ENCODE results near the gene KNCN.

DNA sequence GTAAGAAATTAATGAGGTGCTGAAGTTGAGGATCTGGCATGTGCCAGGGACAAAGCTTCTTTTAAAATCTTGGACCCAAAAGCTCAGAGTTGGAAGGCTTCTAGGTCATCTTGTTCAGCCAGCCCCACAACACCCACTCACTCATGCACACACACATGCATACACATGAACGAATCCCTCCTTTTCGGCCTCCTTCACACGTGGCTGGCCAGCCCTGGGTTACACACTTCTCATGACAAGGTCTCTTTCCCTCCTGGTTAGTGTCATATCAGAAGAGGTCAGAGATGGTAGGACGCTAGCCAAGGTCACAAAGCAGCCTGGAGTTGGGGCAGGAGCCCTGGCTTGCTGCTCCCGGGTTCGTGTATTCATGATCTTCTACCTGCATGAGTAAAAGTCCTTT, 54.9 kb downstream of the KNCN start:
- TF ChIP-seq, protein P1, sequence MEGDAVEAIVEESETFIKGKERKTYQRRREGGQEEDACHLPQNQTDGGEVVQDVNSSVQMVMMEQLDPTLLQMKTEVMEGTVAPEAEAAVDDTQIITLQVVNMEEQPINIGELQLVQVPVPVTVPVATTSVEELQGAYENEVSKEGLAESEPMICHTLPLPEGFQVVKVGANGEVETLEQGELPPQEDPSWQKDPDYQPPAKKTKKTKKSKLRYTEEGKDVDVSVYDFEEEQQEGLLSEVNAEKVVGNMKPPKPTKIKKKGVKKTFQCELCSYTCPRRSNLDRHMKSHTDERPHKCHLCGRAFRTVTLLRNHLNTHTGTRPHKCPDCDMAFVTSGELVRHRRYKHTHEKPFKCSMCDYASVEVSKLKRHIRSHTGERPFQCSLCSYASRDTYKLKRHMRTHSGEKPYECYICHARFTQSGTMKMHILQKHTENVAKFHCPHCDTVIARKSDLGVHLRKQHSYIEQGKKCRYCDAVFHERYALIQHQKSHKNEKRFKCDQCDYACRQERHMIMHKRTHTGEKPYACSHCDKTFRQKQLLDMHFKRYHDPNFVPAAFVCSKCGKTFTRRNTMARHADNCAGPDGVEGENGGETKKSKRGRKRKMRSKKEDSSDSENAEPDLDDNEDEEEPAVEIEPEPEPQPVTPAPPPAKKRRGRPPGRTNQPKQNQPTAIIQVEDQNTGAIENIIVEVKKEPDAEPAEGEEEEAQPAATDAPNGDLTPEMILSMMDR (IDR thresholded peaks at IDR 0.05 in 4 of 5, conservative IDR thresholded peaks at IDR 0.05 in 1 of 5): no peak
- TF ChIP-seq POLR2A (IDR thresholded peaks at IDR 0.05): no peak

All from gastrocnemius medialis (tissue), 4 donors.